Fibroblast of pulmonary artery (primary cell): ENCODE results near the gene TFR2.

Experiments used
- DNase-seq: peaks from one replicate; pipeline ENCODE4 v3.0.0-alpha.2; 2010; ENCODE audit warnings: low read depth
- H3K4me3 ChIP-seq: replicated peaks from 2 replicates; pipeline ENCODE4 v1.5.1; 2011; ENCODE audit warnings: low read depth, mild to moderate bottlenecking, control low read depth, low read length, moderate library complexity
- TF ChIP-seq, protein P1 (sequence below): IDR thresholded peaks from 2 replicates; pipeline ENCODE4 v1.5.1; 2011; ENCODE audit warnings: mild to moderate bottlenecking, control low read depth, low read length, inconsistent platforms; ENCODE audit errors: missing control alignments

TFR2 gene

DNA sequence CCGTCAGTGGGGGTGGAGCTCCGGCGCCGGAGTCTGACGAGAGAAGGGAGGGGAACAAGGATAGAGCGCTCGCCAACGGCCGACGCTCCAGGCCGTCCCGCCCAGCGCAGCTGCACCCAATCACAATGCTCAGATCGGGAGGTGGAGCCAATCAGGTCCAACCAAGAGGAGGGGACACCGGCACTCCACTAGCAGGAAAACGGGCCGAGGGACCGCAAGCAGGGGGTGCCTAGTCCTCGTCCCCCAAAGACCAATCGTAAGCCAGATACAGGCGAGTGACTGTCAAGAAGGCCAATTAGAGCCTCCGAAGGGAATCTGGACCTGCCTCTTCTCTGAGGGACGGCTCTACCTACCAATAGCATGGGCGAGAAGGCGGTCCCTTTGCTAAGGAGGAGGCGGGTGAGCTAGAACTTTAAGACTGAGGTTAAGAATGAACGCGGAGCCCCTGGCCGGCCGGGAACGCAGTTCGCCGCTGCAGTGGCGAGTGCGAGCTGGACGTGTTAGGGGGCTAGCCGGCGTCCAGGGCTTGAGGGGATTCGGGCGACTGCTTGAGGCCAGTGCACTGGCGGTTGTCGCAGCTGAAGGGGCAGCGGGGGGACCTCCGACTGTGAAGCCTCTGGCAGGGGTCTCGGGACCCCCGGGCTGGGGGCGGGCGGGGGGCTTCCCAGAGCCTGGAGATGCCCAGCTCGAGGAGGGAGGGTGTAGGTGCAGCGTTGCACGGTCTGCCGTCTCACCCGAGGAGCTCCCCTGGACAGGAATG lies 54.9 kb downstream of the TFR2 start, which contains the start of gene FBXO24:
Gene FBXO24 (plus strand): TSS at position 63 of the 760 bp plus-strand sequence. CDS start 298 bp downstream, at position 361.
- TF ChIP-seq, protein P1, sequence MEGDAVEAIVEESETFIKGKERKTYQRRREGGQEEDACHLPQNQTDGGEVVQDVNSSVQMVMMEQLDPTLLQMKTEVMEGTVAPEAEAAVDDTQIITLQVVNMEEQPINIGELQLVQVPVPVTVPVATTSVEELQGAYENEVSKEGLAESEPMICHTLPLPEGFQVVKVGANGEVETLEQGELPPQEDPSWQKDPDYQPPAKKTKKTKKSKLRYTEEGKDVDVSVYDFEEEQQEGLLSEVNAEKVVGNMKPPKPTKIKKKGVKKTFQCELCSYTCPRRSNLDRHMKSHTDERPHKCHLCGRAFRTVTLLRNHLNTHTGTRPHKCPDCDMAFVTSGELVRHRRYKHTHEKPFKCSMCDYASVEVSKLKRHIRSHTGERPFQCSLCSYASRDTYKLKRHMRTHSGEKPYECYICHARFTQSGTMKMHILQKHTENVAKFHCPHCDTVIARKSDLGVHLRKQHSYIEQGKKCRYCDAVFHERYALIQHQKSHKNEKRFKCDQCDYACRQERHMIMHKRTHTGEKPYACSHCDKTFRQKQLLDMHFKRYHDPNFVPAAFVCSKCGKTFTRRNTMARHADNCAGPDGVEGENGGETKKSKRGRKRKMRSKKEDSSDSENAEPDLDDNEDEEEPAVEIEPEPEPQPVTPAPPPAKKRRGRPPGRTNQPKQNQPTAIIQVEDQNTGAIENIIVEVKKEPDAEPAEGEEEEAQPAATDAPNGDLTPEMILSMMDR, result no peak
- H3K4me3 ChIP-seq, result peak within 1 kb of the TSS; percentile 80

DNA sequence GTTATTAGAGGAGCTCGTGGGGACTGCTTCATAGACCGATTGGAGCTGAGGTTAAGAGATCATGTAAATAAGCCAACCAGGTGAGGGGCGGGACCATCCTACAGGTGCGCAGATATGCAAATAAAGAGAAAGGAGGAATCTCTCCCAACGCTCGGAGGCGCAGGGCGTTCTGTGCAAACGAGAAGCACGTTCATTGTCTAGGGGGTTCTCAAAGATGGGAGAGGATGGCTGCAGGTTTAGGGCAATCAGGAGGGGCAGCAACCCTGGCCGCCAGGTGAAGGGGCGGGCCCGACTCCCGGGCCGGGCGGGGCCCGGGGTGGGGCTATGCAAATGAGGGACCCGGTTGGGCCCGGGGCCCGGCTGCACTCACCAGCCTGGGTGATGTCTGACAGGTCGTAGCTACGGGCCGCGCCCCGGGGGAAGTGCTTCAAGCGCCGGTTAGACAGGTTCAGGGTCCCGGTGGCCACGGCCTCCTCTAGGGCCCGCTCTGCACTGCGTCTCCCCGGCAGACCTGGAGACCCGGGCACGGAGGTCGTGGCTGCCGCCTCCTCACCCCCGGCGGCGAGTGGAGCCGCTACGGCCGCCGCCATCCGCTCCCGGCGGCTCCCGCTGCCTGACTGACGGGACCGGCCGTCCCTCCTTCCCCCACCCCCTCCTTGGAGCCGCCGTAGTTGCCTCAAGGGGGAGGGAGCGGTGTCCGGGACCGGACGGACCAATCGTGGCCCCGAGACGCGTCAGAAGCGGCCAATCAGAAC lies 55.7 kb downstream of the TFR2 start, which contains the start of gene LRCH4:
Gene LRCH4 (minus strand): TSS at position 619 of the 755 bp plus-strand sequence. CDS start 29 bp downstream, at position 590.
- DNase-seq, result no peak

More for the DNA sequence above, 54.9 kb downstream of the TFR2 start, which contains the start of gene FBXO24:
- DNase-seq, result peak; percentile 100

DNA sequence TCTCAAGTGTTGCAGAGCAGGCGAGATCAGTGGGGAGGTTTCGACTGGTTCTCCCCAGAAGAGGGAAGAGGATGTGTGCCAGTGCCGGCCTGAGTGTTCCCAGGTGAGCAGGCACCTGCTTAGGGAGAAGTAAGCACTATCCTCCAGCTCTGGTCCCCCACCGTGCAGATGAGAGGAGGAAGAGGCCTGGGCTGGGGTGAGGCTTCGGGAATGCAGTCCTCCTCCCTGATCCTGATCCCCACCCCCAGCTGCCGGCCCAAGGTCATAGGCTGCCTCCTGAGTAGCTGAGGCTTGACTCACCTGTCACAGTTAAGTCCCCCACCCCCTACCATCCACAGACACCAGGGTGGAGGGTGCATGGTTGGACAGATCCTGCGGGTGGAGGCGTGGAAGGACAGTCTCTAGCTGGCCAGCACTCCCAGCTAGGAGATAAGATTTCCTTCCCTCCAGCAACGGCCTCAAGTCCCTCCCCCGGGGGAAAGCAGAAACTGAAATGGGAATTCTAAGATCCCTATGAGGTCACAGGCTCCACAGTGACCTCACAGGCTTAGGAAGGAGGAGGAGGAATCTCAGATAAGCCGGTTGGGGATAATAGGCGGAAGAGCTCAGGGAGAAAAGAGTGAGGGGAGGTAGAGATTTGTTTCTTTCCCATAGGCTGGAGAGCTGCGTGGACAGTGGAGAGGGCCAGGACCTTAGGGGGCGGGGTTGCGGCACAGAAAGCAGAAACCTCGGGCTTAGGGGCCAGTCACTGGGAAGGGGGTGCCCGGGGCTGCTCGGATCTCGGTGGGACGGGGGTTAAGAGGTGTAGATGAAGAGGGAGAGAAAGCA lies 56.5 kb downstream of the TFR2 start:
- peak; percentile 96 for DNase-seq
- TF ChIP-seq, protein P1, result no peak
- H3K4me3 ChIP-seq, result peak overlapping the region; percentile 80

More for the DNA sequence above, 55.7 kb downstream of the TFR2 start, which contains the start of gene LRCH4:
- TF ChIP-seq, protein P1, result no peak
- peak within 1 kb of the TSS; percentile 80 for H3K4me3 ChIP-seq

DNA sequence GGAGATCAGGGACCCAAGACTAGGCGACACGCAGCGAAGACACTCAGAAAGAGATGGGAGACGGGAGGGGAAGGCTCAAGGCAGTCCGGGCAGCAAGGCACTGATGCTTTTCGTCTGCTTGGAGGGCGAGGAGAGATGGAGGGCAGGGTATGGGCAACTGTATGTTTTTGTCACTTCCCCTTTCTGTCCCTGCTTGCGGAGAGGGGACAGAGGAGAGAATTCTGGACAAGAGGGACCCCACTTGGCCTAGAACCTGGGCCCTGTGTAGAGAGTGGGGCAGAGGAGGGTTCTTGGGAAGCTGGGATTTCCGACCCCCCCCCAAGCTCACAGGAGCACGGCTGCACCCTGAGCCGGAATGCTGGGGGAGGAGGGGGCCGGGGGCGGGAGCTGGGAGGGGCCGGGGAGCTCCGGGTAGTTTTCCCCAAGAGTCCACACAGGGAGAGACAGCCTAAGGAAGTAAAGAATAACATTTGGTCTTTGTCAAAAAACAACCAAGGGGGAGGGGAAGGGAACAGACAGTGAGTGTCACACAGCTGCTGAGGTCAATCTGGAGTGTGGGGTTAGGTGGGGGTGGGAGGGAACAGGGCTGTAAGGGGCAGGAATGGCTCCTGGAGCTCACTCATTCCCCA lies 57.2 kb downstream of the TFR2 start:
- TF ChIP-seq, protein P1, result no peak
- peak; percentile 67 for DNase-seq
- peak overlapping the region; percentile 80 for H3K4me3 ChIP-seq

DNA sequence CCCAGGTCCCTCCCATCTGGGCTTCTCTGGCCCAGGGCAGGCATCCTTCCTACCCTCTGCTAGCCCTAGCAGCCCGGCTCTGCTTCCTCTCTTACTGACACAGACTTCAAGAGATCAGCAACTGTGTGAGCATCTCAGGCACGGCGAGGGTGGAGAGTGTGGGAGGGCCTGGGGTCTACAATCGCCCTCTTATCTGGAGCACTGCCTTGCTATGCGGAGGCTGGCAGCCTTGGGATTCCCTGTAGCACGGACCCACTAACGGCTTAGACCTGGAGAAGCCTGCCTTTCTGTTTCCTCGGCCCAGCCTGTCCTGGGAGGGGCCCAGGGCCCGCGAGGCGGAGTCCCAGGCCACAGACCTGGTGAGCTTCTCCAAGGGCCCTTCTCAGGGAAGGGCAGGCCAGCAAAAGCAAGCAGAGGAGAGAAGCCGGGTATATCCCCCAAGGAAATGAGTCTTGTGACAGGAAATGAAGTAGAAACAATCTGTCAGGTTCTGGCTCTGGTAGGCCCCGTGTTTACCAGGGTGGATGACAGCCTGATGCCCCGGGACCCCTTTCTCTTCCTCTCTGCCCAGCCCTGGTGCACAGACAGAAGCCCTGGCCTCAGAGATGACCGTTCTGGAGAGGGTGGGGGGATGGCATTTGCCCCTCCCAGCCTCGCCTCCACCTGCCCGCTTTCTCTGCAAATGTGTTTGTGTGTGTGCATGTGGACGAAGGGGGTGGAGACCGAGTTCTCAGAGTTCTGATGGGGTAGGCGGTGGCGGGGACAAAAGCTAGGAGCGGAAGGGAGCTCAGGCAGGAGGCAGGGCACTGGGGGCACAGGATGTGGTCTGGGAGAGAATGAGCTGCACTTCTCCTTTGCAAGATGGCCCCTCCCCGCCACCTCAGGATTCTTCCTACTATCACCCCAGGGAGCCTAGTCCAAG lies 58.0 kb downstream of the TFR2 start:
- peak; percentile 77 for DNase-seq
- H3K4me3 ChIP-seq, result peak overlapping the region; percentile 80

More for the DNA sequence above, 58.0 kb downstream of the TFR2 start:
- TF ChIP-seq, protein P1, result no peak
